SK-MEL-5 (cell line): ENCODE data around the gene SERTAD2. TPM values are rescaled to one million over a fixed set of nuclear protein-coding genes. Genes with fewer than 3 reads are reported as not detected.

Experiments used
- DNase-seq: peaks from one replicate; pipeline ENCODE4 v3.0.0-alpha.2; 2016; ENCODE audit warnings: low read depth, low spot score
- in situ Hi-C: cut with HindIII; loops from 2 replicates; pipeline ENCODE4 v1.10.0; 2016; ENCODE audit warnings: low sequenced_read_pairs, high pct_unique_total_duplicates, low pct_unique_long_range_greater_than_20kb
- polyA plus RNA-seq, 2 experiments: library from polyadenylated mRNA; depleted of rRNA; stranded (reverse); fragments of >200 nt; gene quantifications; 2 replicates each; pipeline ENCODE4 v1.2.3, GENCODE V29; 2015
- total RNA-seq: library from RNA; depleted of rRNA; stranded (reverse); fragments of >200 nt; shearing (Covaris generic); gene quantifications from 2 replicates; pipeline ENCODE4 v1.2.3, GENCODE V29; 2014; rRNA removed

SERTAD2 gene, protein sequence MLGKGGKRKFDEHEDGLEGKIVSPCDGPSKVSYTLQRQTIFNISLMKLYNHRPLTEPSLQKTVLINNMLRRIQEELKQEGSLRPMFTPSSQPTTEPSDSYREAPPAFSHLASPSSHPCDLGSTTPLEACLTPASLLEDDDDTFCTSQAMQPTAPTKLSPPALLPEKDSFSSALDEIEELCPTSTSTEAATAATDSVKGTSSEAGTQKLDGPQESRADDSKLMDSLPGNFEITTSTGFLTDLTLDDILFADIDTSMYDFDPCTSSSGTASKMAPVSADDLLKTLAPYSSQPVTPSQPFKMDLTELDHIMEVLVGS
- 11.2 and 12.0 TPM in 2 replicates for total RNA-seq
- 29.9 and 58.4 TPM in 2 replicates for polyA plus RNA-seq (2015; cell fraction: cytosol; rRNA removed)
- polyA plus RNA-seq (2015; cell fraction: nucleus; rRNA removed): 15.1 and 25.8 TPM in 2 replicates

- in situ Hi-C loops: no loop called here
- peak; percentile 90 for DNase-seq
Measured at GRCh38 chr2:64653109-64654062, at the start of gene SERTAD2. TSS of gene SERTAD2 (minus strand) at chr2:64653913. CDS start at chr2:64636871, 17,042 bp downstream.

- in situ Hi-C loops: no loop called here
- no peak for DNase-seq
Measured at GRCh38 chr2:64700133-64700809, 46.6 kb upstream of the SERTAD2 start.

DNA sequence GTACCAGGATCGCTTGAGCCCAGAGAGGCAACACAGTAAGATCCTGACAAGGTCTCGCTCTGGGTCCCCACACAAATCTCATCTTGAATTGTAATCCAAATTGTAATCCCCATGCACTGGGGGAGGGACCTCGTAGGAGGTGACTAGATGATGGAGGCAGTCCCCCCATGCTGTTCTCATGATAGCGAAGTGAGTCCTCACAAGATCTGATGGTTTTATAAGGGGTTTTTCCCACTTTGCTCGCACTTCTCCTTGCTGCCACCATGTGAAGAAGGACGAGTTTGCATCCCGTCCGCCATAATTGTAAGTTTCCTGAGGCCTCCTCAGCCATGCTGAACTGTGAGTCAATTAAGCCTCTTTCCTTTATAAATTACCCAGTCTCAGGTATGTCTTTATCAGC lies 46.0 kb upstream of the SERTAD2 start:
- in situ Hi-C loops: no loop called here
- peak; percentile 53 for DNase-seq

- DNase-seq: no peak
- in situ Hi-C loops: no loop called here
Measured at GRCh38 chr2:64698668-64699444, 45.1 kb upstream of the SERTAD2 start.

DNA sequence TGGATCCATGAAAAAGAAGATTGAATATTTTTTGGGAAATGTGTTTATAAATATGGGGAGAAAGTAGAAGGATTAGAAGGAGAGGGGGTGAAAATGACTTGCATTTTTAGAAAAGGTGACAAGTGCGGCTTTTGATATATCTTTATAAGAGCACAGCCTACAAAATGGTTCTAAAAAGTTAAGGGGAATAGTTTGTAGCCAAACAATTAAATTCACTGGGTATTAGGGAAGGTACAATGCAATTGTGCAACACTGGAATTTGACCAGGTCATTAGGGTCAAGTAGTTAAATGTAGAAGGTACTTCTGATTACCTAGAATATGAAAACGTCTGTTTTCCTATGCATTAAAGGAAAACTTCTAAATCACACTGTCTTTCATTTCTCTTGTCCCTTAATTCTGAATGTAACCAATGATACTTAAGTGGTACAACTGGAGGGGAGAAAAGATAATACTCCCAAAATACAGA lies 44.5 kb upstream of the SERTAD2 start:
- DNase-seq: no peak
- in situ Hi-C loops: no loop called here

DNA sequence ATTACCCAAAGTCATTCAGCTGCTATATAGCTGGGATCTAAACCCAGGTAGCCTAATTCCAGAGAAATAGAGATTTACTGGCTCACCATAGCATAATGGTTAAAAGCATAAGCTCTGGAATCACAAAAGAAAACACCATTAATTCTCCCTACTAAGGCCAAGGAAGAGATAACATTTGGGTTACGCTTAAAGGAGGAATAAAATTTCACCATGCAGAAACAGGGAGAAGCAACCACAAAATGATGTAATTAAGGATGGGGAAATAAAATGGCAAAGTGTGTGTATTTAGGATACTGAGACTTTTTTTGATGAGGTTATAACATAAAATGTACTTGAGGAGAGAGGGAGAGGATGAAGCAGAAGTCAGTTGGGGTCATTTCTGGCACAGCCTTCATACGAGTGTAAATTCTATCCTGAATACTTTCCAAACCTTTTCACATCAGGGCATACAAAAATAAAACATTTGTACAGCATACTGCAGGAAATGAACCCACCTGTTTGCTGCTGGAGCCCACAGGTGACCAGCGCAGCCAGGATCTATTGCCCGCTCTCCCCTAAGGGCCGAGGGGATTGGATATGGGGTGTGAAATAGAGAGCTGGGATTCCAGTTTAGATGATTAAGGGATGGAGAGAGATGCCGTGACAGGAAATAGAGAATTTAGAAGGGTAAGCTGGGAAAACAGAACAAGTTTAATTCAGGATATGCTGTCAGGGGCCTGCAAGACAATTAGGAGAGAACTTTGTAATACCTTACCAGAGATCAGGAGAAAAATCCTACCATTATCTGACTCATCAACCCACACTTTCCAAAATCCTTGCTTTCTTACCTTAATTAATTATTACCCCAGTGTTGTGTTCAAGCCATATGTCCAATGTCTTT lies 43.8 kb upstream of the SERTAD2 start:
- no peak for DNase-seq
- in situ Hi-C loops: no loop called here

DNA sequence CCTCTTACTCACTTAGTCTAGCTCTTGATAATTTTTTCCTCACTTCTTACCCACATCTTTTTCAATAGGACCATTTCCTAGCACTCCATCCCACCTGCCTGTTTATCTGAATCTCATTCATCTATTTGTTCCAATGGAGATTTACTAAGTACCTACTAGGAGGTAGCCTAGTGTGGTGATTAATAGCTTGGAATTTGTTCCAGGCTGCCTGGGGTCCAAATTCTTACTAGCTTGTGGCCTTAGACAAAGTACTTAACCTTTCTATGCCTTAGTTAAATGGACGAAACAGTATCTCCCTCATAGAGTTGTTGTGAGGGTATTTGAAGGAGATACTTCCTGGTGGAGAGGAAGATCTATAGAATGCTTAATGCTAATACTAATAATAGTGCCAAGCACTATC lies 42.9 kb upstream of the SERTAD2 start:
- DNase-seq: no peak
- in situ Hi-C loops: no loop called here

DNA sequence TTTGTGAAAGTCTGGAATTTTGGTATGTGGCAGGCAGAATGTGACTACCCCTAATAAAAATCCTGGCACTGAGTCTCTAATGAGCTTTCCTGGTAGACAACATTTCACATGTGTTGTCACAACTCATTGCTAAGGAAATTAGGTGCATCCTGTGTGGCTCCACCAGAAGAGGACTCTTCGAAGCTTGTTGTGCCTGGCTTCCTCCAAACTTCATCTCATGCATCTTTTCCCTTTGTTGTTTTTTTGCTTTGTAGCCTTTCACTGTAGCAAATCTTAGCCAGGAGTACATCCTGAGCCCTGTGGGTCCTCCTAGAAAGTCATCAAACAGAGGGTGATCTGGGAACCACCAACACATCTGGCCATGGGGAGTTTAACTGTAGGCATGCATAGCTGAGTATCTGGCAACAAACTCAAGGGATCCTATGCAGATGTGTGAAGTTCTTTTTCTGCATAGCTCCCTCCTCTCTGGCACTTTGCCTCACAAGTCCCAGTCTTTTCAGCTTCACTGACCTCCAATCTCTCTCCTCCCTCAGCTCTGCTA lies 42.1 kb upstream of the SERTAD2 start:
- DNase-seq: no peak
- in situ Hi-C loops: no loop called here

DNA sequence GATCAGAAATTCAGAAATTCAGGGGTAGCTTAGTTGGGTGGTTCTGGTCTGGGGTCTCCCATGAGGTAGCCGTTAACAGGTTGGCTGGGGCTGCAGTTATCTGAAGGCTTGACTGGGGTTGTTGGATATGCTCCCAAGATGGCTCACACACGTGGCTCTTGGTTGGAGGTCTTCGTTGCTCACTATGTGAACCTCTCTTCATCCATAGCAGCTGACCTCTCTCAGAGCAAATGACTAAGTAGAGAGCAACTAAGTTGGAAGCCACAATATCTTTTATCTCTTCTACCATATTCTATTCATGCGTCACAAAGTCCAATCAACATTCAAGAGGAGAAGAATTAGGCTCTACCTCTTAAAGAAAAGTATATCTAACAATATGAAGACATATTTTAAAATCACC lies 38.7 kb upstream of the SERTAD2 start:
- in situ Hi-C loops: no loop called here
- no peak for DNase-seq

DNA sequence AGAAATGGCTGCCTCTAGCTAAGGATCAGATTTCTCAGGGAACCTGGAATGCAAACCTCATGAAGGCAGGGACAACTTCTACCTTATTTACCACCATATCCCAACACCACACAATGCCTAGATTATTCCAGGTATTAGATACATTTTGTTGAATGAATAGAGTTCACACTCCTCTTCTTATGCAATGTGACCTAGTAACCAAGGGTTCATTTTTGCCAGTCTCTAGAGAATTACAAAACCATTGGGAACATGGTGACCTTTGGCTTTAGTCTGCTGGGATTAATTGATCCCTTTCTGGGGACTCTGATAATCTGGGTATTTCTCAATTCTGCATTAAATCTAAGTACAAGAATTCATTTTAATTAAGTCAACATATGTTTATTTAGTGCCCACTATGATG lies 35.2 kb upstream of the SERTAD2 start:
- in situ Hi-C loops: no loop called here
- no peak for DNase-seq

DNA sequence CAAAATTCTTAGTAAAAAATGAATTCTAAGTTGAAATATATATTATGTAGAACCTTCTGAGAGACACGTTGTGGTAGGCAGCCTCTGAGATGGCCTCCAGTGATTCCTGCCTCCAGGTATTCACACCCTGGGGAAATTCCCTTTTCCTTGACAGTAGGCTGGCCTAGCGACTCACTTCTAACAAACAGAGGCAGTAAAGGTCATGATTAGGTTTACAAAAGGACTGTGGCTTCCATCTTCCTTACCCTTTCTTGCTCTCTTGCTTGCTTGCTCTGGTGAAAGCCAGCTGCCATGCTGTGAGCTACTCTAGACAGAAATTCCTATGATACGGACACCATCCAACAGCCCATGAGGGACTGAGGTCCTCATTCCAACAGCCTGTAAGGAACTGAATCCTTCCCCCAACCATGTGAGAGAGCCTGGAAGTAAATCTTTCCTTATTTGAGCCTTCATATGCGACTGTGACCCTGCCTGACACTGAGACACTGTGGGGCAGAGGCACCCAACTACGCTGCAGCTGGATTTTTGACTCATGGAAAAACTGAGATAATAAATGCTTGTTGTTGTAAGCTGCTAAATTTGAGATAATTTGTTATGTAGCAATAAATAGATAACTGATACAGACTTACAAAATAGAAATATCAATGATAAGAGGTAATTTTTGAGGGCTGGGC lies 32.7 kb upstream of the SERTAD2 start:
- in situ Hi-C loops: no loop called here

DNA sequence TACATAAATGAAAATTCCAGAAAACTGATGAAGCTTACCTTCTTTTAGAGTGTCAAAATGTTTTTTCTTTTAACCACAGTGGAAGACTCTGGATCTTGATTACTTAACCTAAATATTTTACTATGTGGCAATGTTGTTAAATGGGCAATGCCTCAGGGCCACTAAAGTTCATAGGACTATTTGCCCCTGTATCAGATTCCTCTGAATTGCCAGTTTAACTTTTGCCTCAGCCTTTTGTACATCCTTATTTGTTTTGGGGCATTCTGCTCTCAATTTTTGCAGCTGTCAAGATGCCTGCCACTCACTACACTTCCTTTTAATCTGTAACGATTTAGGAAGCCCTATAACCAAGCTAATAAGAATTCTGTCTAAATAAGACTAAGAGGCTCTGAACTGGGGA lies 31.7 kb upstream of the SERTAD2 start:
- in situ Hi-C loops: no loop called here
- no peak for DNase-seq

More for the DNA sequence above, 32.7 kb upstream of the SERTAD2 start:
- no peak for DNase-seq

- DNase-seq: no peak
- in situ Hi-C loops: no loop called here
Measured at GRCh38 chr2:64683771-64684510, 30.2 kb upstream of the SERTAD2 start.

GRCh38 chr2:64681479-64681967 lies 27.8 kb upstream of the SERTAD2 start:
- in situ Hi-C loops: no loop called here
- DNase-seq: no peak
